Measurements from ENCODE around the gene KCNAB1.

DNA sequence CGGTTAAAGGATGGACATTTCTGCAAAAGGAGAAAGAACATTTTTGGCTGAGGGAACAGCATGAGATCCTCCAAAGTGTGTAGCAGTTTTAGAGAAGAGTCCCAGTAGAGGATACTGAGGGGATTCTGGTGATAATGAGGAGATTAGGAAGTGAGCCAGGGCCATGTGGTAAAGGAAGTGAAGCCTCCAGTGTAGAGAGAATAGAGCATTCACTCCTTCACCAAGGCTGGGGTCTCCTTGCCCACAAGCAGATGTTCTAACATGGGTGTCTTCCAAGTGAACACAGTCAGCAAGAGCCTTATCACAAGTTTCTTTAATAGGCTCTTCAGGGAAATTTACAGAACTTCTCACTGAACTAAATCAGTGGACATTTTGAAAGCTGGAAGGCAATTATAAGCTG is 260.9 kb downstream of the KCNAB1 start:
- TF ChIP-seq, protein P1, sequence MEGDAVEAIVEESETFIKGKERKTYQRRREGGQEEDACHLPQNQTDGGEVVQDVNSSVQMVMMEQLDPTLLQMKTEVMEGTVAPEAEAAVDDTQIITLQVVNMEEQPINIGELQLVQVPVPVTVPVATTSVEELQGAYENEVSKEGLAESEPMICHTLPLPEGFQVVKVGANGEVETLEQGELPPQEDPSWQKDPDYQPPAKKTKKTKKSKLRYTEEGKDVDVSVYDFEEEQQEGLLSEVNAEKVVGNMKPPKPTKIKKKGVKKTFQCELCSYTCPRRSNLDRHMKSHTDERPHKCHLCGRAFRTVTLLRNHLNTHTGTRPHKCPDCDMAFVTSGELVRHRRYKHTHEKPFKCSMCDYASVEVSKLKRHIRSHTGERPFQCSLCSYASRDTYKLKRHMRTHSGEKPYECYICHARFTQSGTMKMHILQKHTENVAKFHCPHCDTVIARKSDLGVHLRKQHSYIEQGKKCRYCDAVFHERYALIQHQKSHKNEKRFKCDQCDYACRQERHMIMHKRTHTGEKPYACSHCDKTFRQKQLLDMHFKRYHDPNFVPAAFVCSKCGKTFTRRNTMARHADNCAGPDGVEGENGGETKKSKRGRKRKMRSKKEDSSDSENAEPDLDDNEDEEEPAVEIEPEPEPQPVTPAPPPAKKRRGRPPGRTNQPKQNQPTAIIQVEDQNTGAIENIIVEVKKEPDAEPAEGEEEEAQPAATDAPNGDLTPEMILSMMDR (IDR thresholded peaks at IDR 0.05; ENCODE audit: control extremely low read depth in 1 of 3, insufficient read depth in 1 of 3, low read depth in 1 of 3, low read length in 3 of 3) = no peak
- TF ChIP-seq, protein P2, sequence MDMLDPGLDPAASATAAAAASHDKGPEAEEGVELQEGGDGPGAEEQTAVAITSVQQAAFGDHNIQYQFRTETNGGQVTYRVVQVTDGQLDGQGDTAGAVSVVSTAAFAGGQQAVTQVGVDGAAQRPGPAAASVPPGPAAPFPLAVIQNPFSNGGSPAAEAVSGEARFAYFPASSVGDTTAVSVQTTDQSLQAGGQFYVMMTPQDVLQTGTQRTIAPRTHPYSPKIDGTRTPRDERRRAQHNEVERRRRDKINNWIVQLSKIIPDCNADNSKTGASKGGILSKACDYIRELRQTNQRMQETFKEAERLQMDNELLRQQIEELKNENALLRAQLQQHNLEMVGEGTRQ (IDR thresholded peaks at IDR 0.05; ENCODE audit: low read length) = no peak
- TF ChIP-seq, protein P3, sequence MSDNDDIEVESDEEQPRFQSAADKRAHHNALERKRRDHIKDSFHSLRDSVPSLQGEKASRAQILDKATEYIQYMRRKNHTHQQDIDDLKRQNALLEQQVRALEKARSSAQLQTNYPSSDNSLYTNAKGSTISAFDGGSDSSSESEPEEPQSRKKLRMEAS (IDR thresholded peaks at IDR 0.05) = no peak
- TF ChIP-seq CEBPB (IDR thresholded peaks at IDR 0.05; ENCODE audit: low read depth, low read length) = no peak

All from H1 (cell line).